HG03439 (cell line): ENCODE results near the gene EMC10.
A peak's percentile ranks its signal among the peaks of the same experiment; 100 is the strongest.
"Not testable (repeated sequence)": the region's sequence is repeated elsewhere in the genome, so short reads cannot be mapped to it uniquely, and the experiment has no call there.

ENCODE experiments used
- ATAC-seq: cut with Tn5 transposase; IDR thresholded peaks from one replicate; pipeline ENCODE4 v1.9.1; 2021; ENCODE audit warnings: mild to moderate bottlenecking, moderate library complexity; ENCODE audit not compliant: unreplicated experiment

The EMC10 gene

GRCh38 chr19:50450369-50451222, 25.7 kb upstream of the EMC10 start:
- ATAC-seq, result no peak

GRCh38 chr19:50451223-50451534, 25.1 kb upstream of the EMC10 start:
- no peak for ATAC-seq

GRCh38 chr19:50453243-50453642, 23.1 kb upstream of the EMC10 start:
- ATAC-seq, result no peak

GRCh38 chr19:50455992-50456391, 20.3 kb upstream of the EMC10 start:
- no peak for ATAC-seq

GRCh38 chr19:50457300-50457699, 19.0 kb upstream of the EMC10 start:
- ATAC-seq, result no peak

- ATAC-seq, result no peak
These were observed 17.8 kb upstream of the EMC10 start for GRCh38 chr19:50458396-50459066.

GRCh38 chr19:50459067-50459456, 17.2 kb upstream of the EMC10 start:
- ATAC-seq, result no peak

GRCh38 chr19:50459638-50460037, 16.7 kb upstream of the EMC10 start:
- no peak for ATAC-seq

GRCh38 chr19:50460161-50460765, 16.0 kb upstream of the EMC10 start:
- peak; percentile 68 for ATAC-seq

GRCh38 chr19:50461066-50461875, 15.0 kb upstream of the EMC10 start:
- no peak for ATAC-seq

GRCh38 chr19:50462970-50463369, 13.3 kb upstream of the EMC10 start:
- no peak for ATAC-seq

- no peak for ATAC-seq
These were observed 12.0 kb upstream of the EMC10 start for GRCh38 chr19:50464348-50464747.

- no peak for ATAC-seq
These were observed 11.3 kb upstream of the EMC10 start for GRCh38 chr19:50465000-50465399.

GRCh38 chr19:50465986-50466705, 10.2 kb upstream of the EMC10 start:
- no peak for ATAC-seq

- no peak for ATAC-seq
These were observed 9.6 kb upstream of the EMC10 start for GRCh38 chr19:50466706-50467039.

- no peak for ATAC-seq
These were observed 8.7 kb upstream of the EMC10 start for GRCh38 chr19:50467566-50467965.

GRCh38 chr19:50468818-50469217, 7.5 kb upstream of the EMC10 start:
- ATAC-seq, result no peak

GRCh38 chr19:50473336-50473735, 3.0 kb upstream of the EMC10 start:
- not testable (repeated sequence) for ATAC-seq

GRCh38 chr19:50475101-50475568, 1.2 kb upstream of the EMC10 start:
- no peak for ATAC-seq

GRCh38 chr19:50475736-50476223, 527 bp upstream of the EMC10 start:
- no peak for ATAC-seq

GRCh38 chr19:50476907-50477238, 566 bp downstream of the EMC10 start:
- ATAC-seq, result no peak
